NCI-H2196 treated with DMSO at 0.1 percent for 48 hours (cell line): ENCODE measurements around the gene FNDC8.
"Not testable (repeated sequence)": the region's sequence is repeated elsewhere in the genome, so short reads cannot be mapped to it uniquely, and the experiment has no call there.

ENCODE experiments used
- DNase-seq: peaks from one replicate; lab custom pipeline; 2025; ENCODE audit not compliant: unreplicated experiment; lab: John Stamatoyannopoulos, UW

FNDC8 gene

DNA sequence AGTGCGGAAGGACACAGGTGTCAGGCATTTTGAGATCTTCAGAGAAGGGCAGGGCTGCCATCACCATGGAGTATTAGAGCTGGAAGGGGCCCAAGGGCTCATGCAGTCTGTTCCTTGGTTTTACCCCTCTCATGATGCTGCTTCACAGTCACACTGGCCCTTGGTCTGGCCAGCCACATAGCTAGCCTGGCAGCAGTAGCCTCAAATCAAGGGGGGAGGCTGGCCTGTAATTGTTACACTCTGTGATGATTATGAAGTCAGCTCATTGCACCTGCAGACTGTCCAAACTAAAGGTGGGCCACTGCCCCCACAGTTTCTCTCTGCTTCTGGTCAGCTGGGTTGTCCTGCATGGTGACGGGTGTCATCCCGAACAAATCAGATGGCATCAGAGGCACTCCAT lies at the start of gene FNDC8:
FNDC8 (plus strand) TSS at position 301 of the 400 bp plus-strand sequence; CDS start at position 380, 79 bp downstream.
- no peak for DNase-seq

DNA sequence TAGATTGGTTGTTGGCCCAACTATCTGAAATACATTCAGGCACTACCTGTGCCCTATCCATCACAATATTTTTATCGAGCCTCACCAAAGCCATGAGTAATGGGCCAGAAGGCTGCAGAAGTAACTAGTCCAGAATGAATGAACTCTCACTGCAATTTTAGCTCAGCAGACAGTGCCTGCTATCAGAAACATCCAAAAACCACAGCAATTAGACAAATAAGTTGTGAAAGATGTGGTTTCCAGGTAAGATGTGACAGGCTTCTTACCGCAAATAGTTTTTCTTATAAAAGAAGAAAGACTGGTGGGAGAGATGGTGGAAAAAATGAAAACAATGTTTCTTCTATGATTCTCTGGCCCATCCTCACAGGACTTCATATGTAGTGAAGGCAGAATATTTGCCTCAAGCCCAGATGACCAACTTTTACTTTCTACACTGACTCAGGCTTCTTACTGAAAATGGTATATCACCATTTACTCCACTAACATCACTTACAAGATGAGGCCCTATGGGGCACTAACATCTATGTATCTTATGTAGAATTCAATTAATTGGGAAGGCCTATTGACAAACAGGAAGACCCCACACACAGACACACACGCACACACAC lies 48.1 kb upstream of the FNDC8 start:
- no peak for DNase-seq

DNA sequence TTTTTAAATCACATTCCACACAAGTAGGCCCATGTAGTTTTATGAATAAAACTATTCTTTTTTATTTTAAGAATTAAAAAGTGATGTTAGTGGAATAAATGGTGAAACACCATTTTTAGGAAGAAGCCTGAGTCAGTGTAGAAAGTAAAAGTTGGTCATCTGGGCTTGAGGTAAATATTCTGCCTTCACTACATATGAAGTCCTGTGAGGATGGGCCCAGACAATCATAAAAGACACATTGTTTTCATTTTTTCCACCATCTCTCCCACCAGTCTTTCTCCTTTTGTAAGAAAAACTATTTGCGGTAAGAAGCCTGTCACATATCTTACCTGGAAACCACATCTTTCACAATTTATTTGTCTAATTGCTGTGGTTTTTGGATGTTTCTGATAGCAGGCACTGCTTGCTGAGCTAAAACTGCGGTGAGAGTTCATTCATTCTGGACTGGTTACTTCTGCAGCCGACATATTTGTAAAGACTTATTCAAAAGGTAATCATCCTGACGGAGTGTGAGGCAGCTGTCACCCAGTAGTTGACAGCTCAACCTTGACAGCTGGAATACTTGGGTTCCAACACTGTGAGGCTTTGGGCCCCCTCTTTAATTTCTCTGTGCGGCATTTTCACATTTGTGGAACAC lies 47.3 kb upstream of the FNDC8 start:
- no peak for DNase-seq

DNA sequence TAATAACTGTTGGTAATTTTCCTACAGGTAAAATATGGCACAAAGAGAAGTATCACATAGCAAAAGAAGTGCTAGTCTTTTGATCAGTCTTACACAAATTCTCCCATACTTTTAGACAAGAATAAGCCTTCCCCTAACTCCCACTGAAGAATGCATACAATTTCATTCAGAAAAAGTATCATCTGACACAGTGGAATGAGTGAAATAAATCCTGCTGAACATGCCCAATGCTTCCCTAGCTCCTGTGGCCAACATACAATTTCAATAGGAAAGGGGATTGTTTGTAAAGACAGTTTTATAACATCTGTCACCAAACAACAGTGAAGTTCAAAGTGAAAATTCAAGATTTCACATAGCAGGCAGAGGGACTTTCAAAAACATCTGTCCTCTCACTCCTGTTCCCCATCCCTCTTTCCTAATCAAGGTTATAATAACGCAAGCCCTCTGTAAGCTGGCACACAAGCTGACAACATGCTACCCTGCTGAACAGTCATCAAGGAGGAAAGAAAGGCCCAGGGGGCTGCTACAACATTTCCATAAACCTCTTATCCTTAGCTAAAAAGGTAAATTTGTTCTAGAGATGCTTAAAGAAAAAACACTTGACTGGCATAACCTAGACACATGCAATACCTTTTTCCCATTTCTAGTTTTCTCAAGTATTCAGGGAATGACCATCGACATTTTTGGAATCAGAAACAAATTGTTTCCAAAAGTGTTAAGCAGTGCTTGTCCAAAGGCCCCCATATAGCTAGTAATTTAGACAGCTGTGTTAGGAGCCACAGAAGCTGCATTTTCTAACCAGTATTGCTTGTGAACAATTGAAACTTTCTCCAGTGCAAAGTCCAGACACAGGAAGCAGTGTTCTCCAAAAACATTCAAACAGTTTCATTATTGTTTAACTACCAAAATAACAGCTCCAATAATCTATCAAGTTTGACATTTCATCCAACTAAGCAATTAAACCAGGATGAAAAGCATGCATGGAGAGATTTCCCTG lies 46.4 kb upstream of the FNDC8 start:
- DNase-seq, result no peak

DNA sequence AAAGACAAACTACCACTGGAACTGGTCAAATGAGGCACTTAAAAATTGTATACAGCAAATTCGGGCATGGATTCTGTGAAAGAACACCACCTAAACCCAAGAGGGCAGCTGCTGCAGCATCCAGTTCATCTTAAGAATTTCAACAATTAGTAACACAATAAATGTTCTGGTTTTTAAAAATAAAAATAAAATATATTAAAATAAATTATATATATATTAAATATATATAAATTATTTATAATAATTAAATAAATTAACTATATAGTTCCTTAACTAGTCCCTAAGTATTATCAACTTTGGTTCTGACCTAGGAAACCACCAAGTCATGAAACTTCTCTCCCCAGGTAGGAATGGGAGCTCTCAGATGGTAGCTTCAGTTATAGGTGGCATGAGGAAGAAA lies 44.5 kb upstream of the FNDC8 start:
- no peak for DNase-seq

DNA sequence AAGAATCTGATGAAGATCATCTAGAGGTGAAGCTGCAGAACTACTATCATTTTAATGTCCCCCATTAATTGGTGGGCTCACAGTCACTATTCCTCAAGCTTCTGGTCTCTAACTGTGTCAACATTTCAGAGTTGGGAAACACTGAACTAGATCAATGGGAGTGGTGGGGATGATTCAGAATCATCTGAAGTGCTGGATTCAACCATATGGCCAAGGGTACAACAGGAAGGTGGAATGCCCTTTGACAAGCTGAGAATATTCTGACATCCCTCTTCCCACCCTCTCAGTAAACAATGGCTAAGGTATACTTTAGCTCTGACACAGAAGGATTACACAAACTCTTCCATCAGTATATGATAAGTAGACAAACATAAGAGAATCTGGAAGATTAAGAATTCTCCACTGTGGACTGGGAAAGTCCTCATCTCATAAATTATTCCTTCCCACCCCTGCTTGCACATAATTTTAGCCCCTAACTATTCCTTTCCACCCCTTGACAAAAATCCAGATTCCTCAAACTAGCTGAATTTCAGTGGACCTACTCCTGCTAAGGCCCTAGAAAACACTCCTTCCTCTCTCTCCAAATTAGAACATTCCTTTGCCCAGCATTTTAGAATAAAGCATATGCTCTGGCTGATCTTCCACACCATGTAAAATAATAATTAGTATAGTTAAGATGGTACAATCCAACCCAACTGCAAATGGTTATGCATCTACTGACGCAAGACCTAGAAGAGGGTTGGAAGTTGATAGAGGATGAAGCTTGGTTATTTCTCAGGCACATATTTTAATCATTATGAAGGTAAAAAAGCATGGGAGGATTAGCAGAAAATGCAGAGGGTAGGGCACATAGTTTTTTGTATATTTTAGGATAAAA lies 41.6 kb upstream of the FNDC8 start:
- DNase-seq, result no peak

DNA sequence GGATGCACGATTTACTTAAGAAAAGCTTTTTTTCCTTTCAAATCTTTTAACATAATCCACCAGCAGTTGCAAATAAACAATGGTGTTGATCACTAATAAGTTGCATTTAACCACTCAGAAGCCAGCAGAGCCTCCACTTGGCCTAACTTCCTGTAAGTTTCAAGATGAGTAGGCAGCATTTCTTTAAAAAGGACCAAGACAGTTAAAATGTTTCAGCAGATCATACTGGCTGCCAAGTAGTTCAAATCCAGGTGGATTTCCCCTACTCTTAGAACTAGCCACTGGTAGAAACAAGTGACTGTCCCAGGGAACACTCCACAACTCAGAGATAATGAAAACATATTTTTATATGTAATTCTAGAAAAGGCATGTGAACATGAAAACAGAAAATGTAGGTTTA lies 40.9 kb upstream of the FNDC8 start:
- no peak for DNase-seq

DNA sequence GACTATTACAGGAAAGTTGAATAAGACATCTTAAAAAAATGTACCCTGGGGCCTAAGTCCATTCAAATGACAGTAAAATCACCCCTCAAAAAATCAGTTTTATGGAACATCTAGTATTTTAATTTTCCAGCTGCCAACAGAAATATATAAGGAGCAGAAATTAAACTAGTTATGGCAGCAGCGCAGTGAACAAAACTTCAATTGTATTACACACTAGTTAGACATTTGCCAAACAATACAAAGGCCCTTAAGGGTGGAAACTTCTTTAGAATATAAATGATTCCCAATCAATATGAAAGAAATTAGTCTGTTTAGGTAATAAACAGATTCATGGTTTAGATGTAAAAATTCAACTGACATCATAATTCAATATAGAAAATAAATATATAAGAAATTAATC lies 39.8 kb upstream of the FNDC8 start:
- DNase-seq, result no peak

DNA sequence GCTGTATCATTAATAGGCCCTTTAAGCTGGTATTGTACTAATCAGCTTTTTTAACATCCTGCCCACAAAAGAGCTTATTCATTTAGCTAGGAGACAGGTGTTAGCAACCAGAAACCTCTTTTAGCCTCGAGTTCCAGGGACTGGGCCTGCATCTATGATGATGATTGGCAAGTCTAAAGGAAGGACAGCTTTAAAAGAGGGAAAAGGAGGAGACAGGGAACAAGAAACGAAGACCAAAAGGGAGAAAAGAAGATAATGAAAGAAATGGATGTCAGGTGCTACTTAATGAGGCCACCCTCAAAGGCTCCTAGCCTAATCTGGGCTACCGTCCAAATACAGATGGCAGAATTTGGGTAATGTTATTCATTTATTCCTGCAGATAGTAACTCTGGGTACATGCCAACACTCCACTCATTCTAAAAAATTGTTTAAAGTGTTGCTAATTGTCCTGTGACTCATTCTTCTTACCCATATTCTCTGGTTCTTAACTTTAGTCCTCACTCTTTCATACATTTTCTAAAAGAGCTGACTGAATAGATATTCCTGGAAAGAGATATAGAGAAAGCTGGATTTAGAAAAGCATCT lies 39.2 kb upstream of the FNDC8 start:
- DNase-seq, result peak; percentile 23

DNA sequence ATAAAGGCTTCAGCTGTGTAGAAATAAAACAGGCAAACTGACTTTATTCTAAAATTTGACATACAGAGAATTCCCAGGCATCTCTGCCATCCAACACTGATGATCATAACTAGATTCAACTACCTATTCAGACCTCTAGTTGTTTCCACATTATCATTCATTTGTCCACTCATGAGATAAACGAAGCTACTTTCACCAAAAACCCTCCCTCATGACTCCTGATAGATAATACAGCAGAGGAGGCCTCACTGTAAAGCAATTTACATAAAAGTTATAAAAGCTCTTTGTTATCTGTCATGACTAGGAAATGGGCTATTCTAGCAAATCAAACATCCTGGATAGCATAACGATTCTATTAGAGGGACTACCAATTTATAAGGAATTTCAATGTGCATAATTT lies 38.3 kb upstream of the FNDC8 start:
- no peak for DNase-seq

DNA sequence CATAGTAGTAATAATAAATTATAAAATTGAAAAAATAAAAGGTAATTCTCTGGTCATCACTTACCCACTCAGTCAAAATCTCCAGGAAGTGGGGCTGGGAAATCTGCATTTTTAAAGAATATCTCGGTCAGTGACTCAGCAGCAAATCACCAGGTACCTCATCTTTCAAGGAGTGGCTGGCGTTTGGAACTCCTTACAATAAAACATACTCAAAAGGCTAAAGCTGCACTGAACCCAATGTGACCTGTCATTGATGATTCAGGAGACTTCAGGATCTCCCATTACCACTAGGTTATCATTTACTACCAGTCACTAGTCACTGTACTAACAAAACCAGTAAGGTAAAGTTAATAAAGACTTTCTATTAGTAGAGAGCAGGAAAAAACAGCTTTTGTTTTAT lies 36.4 kb upstream of the FNDC8 start:
- no peak for DNase-seq

DNA sequence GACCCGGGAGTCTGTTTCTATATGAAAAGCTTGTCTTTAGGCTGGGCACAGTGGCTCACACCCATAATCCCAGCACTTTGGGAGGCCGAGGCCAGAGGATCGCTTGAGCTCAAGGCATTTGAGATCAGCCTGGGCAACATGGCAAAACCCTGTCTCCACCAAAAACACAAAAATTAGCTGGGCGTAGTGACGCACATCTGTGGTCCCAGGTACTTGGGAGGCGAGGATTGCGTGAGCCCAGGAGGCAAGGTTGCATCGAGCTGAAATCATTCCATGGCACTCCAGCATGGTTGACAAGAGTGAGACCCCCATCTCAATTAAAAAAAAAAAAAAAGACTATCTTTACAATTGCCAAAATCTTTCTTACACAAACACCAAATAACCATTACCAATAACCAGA lies 35.3 kb upstream of the FNDC8 start:
- no peak for DNase-seq

DNA sequence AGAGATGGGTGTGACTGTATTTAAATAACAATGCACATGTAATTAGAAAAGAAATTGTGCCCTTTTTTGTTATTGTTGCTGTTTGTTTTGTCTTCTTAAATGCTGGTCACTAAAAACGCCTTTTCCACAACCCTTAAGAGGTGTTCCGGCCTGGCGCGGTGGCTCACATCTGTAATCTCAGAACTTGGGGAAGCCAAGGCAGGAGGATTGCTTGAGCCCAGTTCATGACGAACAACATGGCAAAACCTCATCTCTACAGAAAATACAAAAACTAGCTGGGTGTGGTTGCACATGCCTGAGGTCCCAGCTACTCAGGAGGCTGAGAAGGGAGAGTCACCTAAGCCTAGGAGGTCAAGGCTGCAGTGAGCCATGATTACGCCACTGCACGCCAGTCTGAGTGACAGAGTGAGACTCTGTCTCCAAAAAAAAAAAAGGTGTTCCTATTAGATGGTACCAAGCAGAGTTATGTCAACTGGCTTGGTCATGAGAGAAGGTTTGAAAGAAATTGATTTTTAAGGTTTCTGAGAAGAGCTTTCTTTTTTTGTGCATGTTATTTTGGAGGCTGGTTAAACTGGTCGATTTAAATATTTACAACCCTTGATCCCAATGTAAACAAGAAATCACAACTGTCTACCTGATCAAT lies 34.4 kb upstream of the FNDC8 start:
- DNase-seq, result no peak

DNA sequence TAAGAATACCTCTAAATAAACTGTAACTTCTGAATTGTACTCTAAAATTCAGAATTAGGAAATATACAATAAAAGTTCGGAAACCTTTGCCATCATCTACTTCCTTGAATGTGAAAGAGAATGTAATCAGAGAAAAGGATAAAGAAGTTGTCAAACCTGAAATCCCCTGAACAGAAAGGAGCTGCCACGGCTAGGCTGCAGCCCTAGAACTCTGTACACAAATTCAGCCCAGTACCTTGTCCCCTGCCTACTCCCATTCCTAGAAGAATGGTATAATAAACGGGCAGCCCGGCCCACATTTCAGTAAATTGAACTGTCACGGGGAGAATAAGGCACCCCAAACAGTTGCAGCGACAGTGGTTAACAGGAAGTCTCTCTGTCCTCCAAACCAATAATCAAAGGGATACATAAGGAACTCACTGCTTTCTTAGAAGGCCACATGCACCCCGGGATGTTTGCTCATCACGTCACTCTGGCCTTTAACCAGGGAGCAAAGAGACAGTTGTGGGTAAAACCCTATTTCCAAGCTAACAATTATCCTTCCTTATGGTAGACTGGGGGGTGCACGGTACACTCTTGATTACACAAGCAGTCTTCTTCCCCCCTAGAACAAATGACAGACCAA lies 33.6 kb upstream of the FNDC8 start:
- DNase-seq, result no peak

DNA sequence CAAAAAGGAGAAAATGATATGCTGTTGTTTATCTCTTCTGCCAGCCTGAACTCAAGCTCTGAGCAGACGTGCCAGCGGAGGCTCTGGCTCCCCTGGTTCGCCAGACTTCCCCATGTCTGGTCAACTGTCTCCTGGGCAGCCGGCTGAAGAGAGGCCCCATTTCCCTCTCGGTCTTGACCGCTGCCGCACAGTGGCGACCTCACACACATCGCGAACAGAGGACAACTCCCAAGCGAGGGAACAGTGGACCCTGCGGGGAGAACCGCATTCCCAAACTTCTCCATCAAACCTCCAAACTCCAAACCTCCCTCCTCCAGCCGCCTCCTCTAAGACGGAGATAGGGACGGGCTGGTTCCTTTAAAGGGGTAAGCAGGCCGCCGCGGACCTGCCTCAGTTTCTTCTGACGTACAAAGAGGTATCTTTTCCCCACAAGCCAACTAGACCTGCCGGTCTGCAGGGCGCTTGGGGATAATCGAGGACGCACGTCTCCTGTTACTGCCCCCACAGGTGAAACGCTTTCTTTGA lies 33.0 kb upstream of the FNDC8 start:
- no peak for DNase-seq

DNA sequence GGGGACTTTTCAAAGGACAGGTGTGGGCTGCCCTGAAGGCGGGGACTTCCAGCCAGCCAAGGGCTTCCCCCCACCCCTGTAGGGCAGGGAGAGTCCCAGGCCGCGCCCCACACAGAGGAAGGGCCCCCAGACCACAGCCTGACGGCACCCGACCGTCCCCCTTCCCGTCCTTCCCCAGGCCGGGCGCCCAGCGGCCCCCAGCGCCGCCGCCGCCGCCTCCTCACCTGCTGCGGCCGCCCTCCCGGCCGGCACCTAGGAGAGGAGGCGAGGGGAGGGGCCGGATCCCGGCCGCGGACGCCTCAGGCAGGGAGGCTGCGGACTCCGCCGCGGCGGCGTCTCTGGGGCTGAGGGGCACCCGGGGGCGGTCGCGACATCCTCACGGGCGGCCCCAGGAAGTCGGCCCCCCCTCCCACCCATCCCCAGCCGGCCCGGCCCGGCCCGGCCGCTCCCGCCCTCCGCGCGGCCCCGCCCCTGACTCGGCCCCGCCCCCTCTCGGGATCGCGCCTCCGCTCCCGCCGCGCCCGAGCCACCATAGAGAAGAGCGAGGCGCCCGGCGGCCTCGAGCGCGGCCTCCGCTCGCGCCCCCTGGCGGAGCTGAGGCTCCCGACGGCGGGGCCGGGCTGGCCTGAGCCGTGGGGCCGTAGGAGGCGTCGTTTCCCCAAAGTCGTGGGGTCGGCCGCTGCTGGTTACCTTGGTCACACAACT lies 32.4 kb upstream of the FNDC8 start:
- DNase-seq, result peak; percentile 37

DNA sequence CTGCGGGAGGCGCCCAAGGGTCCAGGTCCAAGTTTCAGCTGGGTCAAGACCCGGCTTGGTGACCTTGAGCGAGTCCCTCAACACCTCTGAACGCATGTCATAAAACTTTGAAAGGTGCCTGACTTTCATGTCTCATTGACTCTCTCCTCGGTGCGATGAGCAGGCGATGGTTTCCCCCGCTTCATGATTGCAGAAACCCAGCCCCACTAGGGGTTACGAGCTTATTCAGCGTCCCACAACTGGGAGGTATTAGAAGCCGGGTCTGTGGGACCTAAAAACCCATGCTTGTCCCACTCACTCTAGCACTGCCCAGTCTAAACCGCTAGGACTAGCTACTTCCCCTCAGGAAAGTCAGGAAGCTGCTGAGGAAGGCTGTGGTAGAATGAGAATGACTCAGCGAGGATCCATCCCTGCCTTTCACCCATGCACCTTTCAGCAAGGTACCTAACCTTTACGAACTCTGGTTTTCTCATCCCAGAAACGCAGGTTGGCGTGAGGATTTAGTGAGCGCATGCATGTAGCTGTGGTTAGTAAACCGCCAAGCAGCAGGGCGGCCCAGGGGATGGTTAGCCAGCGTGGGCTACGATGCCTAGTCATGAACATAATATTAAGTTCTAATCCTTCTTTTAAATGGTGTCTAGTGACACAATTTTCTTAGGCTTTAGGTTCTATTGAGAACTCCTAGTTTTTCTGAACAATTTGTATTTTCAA lies 31.7 kb upstream of the FNDC8 start:
- DNase-seq, result no peak

DNA sequence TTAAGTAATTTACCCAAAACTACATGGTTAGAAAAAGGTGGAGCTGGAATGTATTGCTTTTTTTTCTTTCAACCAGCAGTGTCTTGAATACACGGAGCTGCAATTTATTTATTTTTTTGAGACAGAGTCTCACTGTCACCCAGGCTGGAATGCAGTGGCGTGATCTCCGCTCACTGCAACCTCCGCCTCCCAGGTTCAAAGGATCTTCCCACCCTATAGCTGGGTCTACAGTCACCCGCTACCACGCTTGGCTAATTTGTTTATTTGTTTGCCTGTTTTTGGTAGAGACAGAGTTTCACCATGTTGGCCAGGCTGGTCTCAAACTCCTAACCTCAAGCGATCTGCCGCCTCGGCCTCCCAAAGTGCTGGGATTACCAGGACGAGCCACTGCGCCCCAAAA lies 30.7 kb upstream of the FNDC8 start:
- not testable (repeated sequence) for DNase-seq
